Memory B cell (primary cell): ENCODE data around the gene MEG3.

Source experiments
- ATAC-seq: fragments of 150-1000 bp; cut with Tn5 transposase; 2 replicates; pipeline ENCODE4 v1.10.0; 2021; ENCODE audit warnings: low read depth, mild to moderate bottlenecking, moderate library complexity
- DNase-seq, 2 donors: peaks; one replicate each; pipeline ENCODE4 v3.0.0; 2022; ENCODE audit warnings: low spot score in 2 of 2
- H3K27ac Mint-ChIP-seq: one replicate; pipeline ENCODE4 v1.8.0; 2022; ENCODE audit warnings: mild to moderate bottlenecking, moderate library complexity, mixed read lengths
- H3K27me3 Mint-ChIP-seq: one replicate; pipeline ENCODE4 v1.8.0; 2022; ENCODE audit warnings: mixed read lengths
- H3K36me3 Mint-ChIP-seq: one replicate; pipeline ENCODE4 v1.8.0; 2022; ENCODE audit warnings: mild to moderate bottlenecking, mixed read lengths
- H3K4me1 Mint-ChIP-seq: one replicate; pipeline ENCODE4 v1.8.0; 2022; ENCODE audit warnings: mixed read lengths
- H3K4me3 Mint-ChIP-seq: one replicate; pipeline ENCODE4 v1.8.0; 2022; ENCODE audit warnings: mild to moderate bottlenecking, moderate library complexity, mixed read lengths
- H3K9me3 Mint-ChIP-seq: one replicate; pipeline ENCODE4 v1.8.0; 2022; ENCODE audit warnings: mixed read lengths

MEG3 gene

DNA sequence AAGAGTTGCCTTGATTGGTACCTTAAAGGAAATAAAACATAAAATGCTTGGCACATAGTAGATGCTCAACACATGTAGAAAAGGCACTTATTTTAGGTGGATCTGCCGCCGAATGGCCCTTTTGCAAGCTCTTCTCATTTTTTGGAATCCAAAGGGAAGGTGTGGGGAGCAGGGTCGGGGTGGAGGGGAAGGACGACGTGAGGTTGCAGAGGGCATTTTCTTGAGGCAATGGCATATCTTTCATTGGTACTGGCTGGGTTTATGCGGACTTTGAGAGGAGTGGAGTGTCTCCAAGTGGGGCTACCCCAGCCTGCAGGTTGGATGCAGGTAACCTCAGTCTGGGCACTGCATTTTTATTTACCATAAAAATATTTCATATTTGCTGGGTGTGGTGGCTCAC lies 69.5 kb downstream of the MEG3 start:
- no peaks in the 10 kb centered on the region for H3K36me3 Mint-ChIP-seq

DNA sequence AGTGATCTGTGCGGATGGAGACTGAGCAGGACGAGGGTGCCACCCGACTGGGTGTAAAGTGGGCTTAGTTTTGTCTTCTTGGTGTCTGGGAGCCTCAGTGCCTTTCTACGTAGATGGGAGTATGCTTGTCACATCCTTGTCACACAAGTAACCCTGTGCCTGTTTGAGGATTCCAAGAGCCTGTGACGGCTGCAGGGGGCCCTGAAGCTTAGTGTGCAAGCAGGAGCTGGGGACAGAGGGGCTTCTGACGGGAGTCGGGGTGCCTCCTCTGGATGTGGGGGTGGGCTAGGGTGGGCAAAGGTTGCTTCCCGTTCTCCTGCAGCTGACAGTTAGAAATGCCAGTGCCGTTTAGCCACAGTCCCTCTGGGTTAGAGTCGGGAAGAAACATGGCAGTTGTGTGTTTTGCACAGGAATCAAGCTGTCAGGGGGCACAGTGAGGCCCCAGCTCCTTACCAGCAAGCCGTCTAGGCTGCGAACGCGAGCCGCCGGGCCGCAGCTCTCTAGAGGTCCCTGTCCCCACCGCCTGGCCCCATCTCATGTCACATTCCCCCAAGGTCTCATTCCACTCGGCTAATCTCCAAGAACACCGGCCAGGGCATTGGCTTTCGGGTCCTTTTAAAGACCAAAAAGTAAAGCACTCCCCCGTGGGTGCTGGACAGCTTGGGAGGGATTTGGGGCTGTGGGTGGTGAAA lies 70.6 kb downstream of the MEG3 start:
- H3K9me3 Mint-ChIP-seq: no peaks in the 10 kb centered on the region
- H3K4me1 Mint-ChIP-seq: no peaks in the 10 kb centered on the region
- no peak overlapping the region for H3K4me3 Mint-ChIP-seq
- DNase-seq (no peak), ATAC-seq (no peak)
- H3K27me3 Mint-ChIP-seq: peaks cover 12% of the 10 kb centered on the region
- no peak overlapping the region for H3K27ac Mint-ChIP-seq
- H3K36me3 Mint-ChIP-seq: no peaks in the 10 kb centered on the region

More for the DNA sequence above, 69.5 kb downstream of the MEG3 start:
- no peak for DNase-seq
- peaks cover 12% of the 10 kb centered on the region for H3K27me3 Mint-ChIP-seq
- ATAC-seq: no peak
- H3K27ac Mint-ChIP-seq: no peak overlapping the region
- H3K4me3 Mint-ChIP-seq: no peak overlapping the region
- no peaks in the 10 kb centered on the region for H3K4me1 Mint-ChIP-seq
- H3K9me3 Mint-ChIP-seq: no peaks in the 10 kb centered on the region

DNA sequence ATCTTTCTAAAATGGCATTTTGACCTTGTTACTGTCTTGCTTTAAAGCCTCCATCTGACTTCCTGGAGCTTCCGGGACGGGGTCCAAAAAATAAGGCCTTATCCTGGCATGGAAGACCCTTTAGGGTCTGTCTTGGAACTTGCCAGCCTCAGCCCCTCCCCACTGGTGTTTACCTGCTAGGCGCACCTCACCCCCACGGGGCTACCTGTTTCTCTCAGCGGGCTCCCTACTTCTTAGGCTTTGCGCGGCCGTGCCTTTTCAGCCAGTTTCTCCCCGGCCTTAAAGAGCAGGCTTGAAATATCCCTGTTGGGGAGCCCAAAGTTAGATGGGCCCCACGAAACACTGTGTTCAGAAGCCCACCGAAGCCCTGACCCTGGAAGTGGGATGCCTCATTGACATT lies 72.5 kb downstream of the MEG3 start:
- H3K27me3 Mint-ChIP-seq: peaks cover 16% of the 10 kb centered on the region
- DNase-seq (peak in 1 of 2 donors; percentile 0), ATAC-seq (no peak)
- no peaks in the 10 kb centered on the region for H3K4me1 Mint-ChIP-seq
- no peaks in the 10 kb centered on the region for H3K36me3 Mint-ChIP-seq
- H3K9me3 Mint-ChIP-seq: no peaks in the 10 kb centered on the region
- no peak overlapping the region for H3K27ac Mint-ChIP-seq
- no peak overlapping the region for H3K4me3 Mint-ChIP-seq

DNA sequence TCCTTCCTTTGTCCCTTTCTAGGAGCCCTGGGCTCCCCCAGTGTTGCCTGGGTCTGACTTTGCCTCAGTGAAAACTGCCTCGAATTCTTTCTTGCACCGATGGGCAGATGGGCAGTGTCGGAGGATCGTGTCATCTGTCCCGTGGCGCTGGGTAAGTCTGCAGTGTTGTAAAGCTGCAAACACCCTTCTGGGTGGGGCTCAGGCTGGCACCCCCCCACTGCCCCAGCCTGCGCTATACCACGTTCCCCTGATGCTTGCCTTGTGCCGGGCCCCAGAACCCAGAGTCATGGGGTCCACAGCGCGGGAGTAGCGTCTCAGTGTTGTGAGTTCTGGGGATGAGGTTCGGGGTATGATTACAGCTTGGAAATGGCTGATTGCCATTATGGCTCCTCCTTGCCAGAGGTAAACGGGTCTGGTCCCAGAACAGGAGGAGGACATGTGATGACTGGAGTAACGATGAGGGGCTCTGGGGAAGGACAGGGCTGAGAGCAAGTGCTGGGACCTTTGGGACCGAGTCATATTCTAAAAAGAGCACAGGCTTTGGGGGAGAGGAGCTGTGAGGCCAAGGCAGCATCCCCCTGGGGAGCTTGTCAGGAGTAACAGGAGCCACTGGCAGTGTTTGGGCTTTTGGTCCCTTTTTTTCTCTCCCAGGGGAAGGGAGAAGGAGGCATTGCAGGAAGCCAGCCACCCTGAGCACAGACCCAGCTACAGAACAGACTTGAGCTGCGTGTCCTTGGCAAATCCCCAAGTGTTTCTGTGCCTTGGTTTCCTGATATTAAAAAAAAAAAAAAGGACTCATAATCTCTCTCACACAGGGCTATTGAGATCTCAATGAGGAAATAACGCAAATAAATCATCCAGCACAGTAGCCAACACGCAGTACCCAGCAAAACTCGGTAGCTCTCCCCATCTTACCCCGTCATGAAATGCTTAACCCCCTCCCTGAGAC lies 73.3 kb downstream of the MEG3 start:
- DNase-seq (peak in 1 of 2 donors; percentile 7), ATAC-seq (no peak)

DNA sequence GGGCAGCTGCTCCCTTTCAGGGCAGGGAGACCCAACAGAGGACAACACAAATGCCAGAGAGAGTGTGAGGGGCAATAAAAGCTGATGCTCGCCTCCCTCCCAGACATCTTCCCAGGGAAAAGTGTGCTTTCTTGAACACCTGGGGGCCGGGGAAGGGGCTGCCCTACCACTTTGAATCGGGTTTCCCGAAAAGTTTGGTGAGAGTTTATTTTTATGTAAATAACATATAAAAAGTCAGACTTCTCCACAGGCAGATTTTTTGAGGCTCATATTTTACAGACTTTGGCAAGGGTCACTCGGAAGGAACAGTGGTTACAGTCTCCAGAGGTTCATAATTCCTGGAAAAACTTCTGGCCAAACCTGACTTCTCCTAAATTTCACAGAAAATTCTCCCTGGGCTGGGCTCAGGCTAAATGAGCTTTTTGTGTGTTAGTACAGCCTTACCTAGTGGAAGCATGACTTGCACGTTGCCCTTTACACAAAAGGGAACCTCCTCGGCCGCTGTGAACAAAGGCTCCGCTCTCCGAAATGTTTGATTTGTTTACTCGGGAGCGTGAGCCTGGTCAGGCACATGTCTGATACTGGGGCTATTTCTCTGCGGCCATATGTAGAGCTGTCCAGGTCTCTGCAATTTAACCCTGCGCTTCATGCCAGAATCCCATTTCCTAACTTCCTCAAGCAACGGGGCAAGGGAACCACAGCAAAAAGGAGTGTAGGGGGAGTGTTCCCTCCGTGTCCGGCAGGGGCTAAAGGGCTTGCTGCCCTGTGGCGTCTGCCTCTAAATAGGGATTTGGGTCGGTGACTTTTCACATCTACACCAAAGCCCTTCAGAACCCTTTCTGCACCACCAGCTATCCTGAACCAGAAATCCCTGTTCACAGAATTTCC lies 74.2 kb downstream of the MEG3 start:
- peaks cover 15% of the 10 kb centered on the region for H3K27me3 Mint-ChIP-seq
- no peak overlapping the region for H3K27ac Mint-ChIP-seq
- H3K4me3 Mint-ChIP-seq: no peak overlapping the region
- DNase-seq: peak in 1 of 2 donors; percentile 5
- no peaks in the 10 kb centered on the region for H3K4me1 Mint-ChIP-seq
- H3K9me3 Mint-ChIP-seq: no peaks in the 10 kb centered on the region
- H3K36me3 Mint-ChIP-seq: no peaks in the 10 kb centered on the region
- no peak for ATAC-seq

More for the DNA sequence above, 73.3 kb downstream of the MEG3 start:
- Mint-ChIP-seq H3K9me3 (no peaks in the 10 kb centered on the region), H3K27ac (no peak overlapping the region), H3K4me1 (no peaks in the 10 kb centered on the region), H3K4me3 (no peak overlapping the region), H3K27me3 (peaks cover 16% of the 10 kb centered on the region), H3K36me3 (no peaks in the 10 kb centered on the region)

DNA sequence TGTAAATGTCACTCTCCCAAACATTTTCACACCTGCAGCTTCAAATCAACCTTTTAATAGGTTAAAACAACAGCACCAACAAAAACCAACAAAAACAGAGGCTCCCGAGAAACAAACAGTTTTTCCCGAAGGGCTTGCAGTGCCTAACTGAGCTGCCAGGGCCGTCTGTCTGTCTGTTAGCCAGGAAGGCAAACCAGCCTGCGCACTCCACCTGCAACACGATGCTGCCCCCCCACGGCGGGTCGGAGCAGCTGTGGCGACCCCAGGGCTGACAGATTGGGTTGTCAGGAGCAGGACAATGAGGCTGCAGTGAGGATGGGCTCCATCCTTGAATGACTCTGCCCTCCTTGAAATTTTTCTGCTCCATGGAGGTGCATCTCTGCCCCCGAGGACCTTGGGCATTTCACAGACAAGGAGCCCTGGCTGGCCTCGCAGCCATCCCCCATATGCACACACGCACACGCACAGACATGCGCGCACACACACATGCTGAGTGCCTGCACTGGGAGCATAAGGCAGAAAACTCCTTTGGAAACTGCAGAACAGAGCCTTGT lies 75.0 kb downstream of the MEG3 start:
- DNase-seq (peak in 1 of 2 donors; percentile 5), ATAC-seq (no peak)
- Mint-ChIP-seq H3K4me1 (no peaks in the 10 kb centered on the region), H3K9me3 (no peaks in the 10 kb centered on the region), H3K27me3 (peaks cover 13% of the 10 kb centered on the region), H3K27ac (no peak overlapping the region), H3K4me3 (no peak overlapping the region), H3K36me3 (no peaks in the 10 kb centered on the region)

DNA sequence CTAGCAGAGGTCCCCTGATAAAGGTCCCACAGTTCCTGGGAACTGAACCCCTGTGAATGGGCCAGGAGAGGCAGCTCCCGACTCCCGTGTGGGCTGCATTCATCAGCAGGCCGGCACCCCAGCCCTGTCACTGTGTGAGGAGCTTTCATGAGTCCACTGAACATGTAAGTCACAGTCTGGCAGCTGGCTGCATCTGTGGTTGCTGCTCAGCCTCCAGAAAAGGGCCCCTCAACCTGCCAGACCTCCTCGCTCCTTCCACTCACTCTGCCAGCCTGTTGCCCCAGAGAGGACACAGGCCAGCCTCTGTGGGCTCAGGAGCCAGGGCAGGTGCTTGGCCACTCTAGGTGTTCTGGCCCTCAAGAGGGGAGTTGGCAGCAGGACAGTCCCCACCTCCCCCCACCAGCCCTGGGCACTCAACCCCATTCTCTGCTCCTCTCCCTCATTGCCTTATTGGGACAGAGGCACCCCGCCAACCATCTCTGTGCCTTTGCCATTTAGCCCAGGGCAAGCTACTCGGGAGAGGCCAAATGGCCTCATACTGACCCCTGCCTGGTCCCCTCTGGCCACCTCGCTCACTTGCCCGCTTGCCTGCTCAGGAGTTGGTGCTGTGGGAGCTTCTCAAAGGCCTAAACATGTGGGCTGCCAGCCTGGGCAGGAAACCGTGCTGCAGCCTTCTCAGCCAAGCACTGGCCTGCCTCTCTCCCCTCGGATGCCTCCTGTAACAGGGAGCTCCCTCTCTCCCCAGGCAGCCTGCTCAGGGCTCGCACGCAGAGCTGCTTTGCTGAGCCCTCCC lies 75.7 kb downstream of the MEG3 start:
- DNase-seq (peak in 1 of 2 donors; percentile 3), ATAC-seq (no peak)
- H3K9me3 Mint-ChIP-seq: no peaks in the 10 kb centered on the region
- peaks cover 13% of the 10 kb centered on the region for H3K27me3 Mint-ChIP-seq
- no peak overlapping the region for H3K4me3 Mint-ChIP-seq
- H3K4me1 Mint-ChIP-seq: no peaks in the 10 kb centered on the region
- no peak overlapping the region for H3K27ac Mint-ChIP-seq
- no peaks in the 10 kb centered on the region for H3K36me3 Mint-ChIP-seq

DNA sequence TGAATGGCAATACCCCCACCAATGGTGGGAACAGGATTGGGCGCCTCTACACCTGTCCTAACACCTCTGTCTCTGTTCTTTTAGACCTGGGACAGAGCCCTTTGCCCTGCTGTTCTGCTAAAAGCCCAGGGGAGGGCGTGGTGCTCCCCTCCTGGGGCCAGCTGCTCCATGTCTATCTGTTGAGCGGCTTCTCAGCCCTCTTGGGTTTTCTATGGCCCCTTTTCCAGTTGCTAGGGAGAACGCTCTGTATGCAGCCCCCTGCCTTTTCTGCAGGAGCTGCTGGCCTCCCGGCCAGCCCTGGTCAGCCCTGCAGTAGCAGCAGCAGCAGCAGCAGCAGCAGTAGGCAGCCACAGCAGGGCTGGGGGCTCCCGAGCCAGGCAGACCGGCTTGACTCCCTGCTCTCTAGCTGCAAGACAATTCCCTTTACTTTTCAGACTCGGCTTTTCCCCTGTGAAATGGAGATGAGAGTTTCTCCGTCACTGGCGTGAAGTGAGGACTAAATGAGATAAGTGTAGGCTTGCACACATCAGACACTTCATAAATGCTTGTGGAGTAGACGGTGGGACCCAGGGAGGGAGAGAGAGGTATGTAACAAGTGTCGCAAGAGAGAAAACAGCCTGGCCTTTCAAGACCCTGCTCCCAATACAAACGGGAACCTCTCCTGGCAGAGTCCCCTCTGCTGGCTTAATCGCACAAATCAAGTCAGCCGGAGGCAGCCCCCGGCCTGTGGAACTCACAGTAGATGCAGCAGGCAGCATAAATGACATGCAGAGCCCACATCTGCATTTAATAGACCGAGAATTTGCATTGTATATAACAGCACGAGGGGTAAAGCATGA lies 76.6 kb downstream of the MEG3 start:
- no peak for DNase-seq
- H3K36me3 Mint-ChIP-seq: no peaks in the 10 kb centered on the region
- no peak for ATAC-seq
- no peak overlapping the region for H3K27ac Mint-ChIP-seq
- no peak overlapping the region for H3K4me3 Mint-ChIP-seq
- no peaks in the 10 kb centered on the region for H3K4me1 Mint-ChIP-seq
- H3K9me3 Mint-ChIP-seq: no peaks in the 10 kb centered on the region
- H3K27me3 Mint-ChIP-seq: peaks cover 13% of the 10 kb centered on the region

DNA sequence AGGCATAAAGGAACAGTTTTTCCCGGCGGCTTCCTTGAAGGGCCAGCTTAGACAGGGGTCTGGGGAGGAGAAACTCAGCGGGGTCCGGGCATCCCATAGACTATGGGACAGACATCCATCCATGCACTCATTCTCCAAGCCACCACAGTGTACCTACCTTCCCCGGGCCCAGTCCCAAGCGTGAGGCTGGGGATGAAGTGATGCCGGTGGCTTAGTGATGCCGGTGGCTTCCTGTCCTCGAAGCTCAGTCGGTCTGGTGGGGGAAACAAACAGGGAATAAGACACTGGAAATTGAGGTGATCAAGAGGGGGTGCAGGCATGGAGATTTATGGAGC lies 77.2 kb downstream of the MEG3 start:
- Mint-ChIP-seq H3K4me3 (no peak overlapping the region), H3K9me3 (no peaks in the 10 kb centered on the region), H3K27me3 (peaks cover 13% of the 10 kb centered on the region), H3K36me3 (no peaks in the 10 kb centered on the region), H3K27ac (no peak overlapping the region), H3K4me1 (no peaks in the 10 kb centered on the region)
- DNase-seq: no peak
- no peak for ATAC-seq

DNA sequence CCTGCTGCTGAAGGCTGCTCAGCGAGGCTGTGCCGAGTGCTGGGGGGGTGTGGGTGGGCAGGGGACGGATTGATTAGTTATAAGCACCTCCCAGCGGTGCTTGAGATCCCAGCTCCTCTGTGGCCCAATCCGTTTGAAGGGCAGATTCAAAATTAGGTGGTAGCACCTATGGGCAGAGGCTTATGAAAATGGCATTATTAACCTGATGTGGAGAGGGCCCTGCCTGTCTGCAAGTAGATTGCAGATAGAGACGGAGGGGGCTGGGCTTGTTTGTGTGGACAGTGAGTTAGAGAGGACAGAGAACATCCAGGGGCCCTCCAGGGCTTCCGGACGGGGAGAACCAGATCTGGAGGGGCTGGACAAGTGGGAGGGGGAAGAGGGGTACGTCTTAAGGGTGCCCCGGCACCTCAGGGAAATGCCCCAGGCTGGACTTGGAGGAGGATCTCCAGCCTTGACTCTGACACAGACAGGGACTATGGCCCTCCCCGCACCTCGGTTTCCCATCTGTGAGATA lies 77.8 kb downstream of the MEG3 start, which contains the start of gene RTL1:
Gene RTL1, minus strand, starts transcription at position 51 of the 514 bp plus-strand sequence. CDS start 18,934 bp downstream, outside the sequence.
- no peak within 1 kb of the TSS for H3K27ac Mint-ChIP-seq
- ATAC-seq (no peak), DNase-seq (no peak)
- H3K27me3 Mint-ChIP-seq: peaks cover 13% of the 10 kb centered on the region
- no peaks in the 10 kb centered on the region for H3K4me1 Mint-ChIP-seq
- no peak within 1 kb of the TSS for H3K4me3 Mint-ChIP-seq
- no peaks in the 10 kb centered on the region for H3K36me3 Mint-ChIP-seq
- no peaks in the 10 kb centered on the region for H3K9me3 Mint-ChIP-seq

DNA sequence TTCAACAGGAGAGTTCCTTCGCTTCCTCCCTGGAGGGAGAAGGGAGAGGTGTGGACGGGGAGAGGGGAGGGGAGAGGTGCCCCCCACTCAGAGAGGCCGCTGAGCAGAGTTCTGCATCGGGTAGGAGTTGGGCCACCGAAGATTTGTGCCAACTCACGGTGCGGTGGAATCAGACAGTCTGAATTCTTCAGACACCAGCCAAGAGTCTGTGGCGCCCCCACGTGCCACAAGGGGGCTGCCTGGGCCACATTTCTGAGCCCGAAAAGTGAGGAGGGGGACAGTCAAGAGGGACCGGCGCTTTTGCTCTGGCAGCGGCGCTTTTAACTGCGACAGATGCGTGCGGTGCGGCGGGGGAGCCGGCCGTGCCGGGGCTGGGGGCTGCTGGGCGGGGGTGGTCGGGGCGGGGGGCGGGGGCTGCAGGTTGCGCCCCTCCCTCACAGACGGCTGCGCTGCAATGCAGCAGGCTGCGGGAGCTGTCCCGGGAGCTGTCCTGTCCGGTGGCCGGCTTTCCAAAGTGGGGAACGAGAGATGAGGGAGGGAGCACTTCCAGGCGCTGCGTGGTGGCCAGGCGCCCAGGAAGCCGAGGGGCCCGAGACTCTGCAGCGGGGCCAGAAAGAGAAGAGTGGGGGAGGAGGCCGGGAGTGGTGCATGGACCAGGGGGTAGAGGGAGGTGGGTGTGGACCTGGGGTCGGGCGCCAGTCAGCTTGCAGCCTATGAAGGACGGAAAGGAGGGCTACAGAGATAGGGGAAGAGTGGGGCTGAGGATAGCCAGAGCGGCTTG lies 78.6 kb downstream of the MEG3 start:
- Mint-ChIP-seq H3K36me3 (no peaks in the 10 kb centered on the region), H3K27me3 (peaks cover 11% of the 10 kb centered on the region), H3K9me3 (no peaks in the 10 kb centered on the region), H3K27ac (no peak overlapping the region), H3K4me1 (no peaks in the 10 kb centered on the region), H3K4me3 (no peak overlapping the region)
- ATAC-seq: no peak
- DNase-seq: no peak

DNA sequence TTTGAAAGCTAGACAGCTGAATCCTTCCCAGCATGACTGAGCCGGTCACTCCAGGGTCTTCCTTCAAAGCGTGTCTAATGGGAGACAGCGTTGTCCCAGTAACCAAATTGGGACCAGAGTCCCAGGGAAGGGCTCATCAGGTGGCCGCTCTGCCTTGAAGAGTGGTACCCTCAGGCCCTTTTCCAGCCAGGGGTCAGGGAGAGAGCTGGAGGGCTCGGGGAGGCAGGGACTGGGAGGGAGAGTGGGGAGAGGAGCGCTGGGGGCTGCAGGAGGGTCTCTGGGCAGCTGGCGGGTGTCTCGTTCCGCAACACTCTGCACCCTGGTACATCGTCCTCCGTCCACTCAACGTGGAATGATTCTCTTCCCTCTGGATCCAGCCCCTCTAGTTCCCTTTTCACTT lies 79.2 kb downstream of the MEG3 start:
- H3K27ac Mint-ChIP-seq: no peak overlapping the region
- DNase-seq (no peak), ATAC-seq (no peak)
- peaks cover 9% of the 10 kb centered on the region for H3K27me3 Mint-ChIP-seq
- no peaks in the 10 kb centered on the region for H3K36me3 Mint-ChIP-seq
- no peak overlapping the region for H3K4me3 Mint-ChIP-seq
- H3K9me3 Mint-ChIP-seq: no peaks in the 10 kb centered on the region
- no peaks in the 10 kb centered on the region for H3K4me1 Mint-ChIP-seq
